Astrocyte of the cerebellum (primary cell): ENCODE data around the gene UNC13D.
"Not testable (repeated sequence)": the region's sequence is repeated elsewhere in the genome, so short reads cannot be mapped to it uniquely, and the experiment has no call there.

Source experiments
- DNase-seq: peaks from one replicate; pipeline ENCODE4 v3.0.0-alpha.2; 2011; ENCODE audit warnings: low read depth
- H3K4me3 ChIP-seq: 2 replicates; pipeline ENCODE4 v1.5.1; 2011; ENCODE audit warnings: mild to moderate bottlenecking, low read depth, low read length, moderate library complexity
- in situ Hi-C: cut with HindIII; loops from 2 replicates; pipeline ENCODE4 v1.10.0; 2017; ENCODE audit warnings: low sequenced_read_pairs
- TF ChIP-seq, protein P1 (sequence below): IDR thresholded peaks from 2 replicates; pipeline ENCODE4 v1.5.1; 2012; ENCODE audit warnings: low read length, low read depth, moderate library complexity, mild to moderate bottlenecking; ENCODE audit errors: missing control alignments

Gene UNC13D

DNA sequence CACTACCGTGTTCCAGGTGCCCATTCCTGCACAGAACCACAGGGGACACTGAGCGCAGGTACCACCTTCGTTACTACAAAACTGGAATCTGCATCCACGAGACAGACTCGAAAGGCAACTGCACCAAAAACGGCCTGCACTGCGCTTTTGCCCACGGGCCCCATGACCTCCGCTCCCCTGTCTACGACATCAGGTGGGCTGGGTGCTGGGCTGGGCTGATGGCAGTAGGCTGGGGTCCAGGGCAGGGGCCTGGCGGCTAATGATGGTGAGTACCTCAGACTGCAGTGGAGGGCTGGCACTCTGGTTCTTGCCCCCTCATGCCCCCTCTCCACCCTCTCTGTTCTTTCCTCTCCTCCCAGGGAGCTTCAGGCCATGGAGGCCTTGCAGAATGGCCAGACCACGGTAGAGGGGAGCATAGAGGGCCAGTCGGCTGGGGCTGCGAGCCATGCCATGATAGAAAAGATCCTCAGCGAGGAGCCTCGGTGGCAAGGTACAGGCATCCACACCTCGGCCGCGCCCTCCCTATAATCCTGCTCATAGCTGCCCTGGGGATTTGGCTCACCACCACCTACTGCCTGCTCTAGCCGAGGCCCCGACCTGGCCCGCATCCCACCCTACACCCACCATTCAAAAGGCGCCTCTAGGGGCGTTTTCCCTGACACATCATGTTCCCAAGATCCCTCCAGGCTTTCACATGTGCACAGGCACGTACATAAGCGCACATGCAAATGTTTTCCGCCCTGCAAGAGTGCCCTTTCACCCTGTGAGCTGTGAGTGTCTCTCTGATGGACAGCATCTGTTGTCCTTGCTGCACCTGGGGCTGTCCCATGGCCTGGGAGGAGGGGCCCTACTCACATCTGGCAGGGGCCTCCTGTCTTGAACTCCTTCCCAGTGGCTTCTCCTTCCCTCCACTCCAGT lies 31.8 kb downstream of the UNC13D start:
- H3K4me3 ChIP-seq: no peak overlapping the region
- DNase-seq: no peak
- TF ChIP-seq, protein P1, sequence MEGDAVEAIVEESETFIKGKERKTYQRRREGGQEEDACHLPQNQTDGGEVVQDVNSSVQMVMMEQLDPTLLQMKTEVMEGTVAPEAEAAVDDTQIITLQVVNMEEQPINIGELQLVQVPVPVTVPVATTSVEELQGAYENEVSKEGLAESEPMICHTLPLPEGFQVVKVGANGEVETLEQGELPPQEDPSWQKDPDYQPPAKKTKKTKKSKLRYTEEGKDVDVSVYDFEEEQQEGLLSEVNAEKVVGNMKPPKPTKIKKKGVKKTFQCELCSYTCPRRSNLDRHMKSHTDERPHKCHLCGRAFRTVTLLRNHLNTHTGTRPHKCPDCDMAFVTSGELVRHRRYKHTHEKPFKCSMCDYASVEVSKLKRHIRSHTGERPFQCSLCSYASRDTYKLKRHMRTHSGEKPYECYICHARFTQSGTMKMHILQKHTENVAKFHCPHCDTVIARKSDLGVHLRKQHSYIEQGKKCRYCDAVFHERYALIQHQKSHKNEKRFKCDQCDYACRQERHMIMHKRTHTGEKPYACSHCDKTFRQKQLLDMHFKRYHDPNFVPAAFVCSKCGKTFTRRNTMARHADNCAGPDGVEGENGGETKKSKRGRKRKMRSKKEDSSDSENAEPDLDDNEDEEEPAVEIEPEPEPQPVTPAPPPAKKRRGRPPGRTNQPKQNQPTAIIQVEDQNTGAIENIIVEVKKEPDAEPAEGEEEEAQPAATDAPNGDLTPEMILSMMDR: no peak
- in situ Hi-C loops: no loop called here

DNA sequence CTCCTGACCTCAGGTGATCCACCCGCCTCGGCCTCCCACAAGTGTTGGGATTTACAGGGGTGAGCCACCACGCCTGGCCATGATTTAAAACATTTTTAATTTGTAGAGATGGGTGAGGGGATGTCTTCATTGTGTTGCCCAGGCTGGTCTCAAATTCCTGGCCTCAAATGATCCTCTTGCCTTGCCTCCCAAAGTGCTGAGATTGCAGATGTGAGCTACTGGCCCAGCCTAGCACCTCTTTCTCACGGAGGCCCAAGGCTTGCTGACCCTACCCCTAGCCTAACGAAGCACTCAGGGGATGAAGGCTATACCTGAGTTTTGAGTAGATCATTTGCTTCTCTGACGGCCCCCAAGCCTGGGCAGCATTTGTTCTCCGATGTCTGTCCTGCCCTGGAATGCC lies 33.0 kb downstream of the UNC13D start:
- in situ Hi-C loops: no loop called here
- DNase-seq: no peak

DNA sequence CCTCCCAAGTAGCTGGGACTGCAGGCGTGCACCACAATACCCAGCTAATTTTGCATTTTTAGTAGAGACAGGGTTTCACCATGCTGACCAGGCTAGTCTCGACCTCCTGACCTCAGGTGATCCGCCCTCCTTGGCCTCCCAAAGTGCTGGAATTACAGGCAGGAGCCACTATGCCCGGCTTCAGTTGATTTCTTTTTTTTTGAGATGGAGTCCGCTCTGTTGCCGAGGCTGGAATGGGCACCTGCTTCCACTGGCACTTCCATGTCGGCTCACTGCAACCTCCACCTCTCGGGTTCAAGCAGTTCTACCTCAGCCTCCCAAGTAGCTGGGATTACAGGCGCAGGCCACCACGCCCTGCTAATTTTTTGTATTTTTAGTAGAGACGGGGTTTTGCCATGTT lies 33.4 kb downstream of the UNC13D start:
- DNase-seq, in situ Hi-C loops, H3K4me3 ChIP-seq: not testable (repeated sequence)

More for the DNA sequence above, 33.0 kb downstream of the UNC13D start:
- H3K4me3 ChIP-seq: no peak overlapping the region
- TF ChIP-seq, protein P1: no peak

DNA sequence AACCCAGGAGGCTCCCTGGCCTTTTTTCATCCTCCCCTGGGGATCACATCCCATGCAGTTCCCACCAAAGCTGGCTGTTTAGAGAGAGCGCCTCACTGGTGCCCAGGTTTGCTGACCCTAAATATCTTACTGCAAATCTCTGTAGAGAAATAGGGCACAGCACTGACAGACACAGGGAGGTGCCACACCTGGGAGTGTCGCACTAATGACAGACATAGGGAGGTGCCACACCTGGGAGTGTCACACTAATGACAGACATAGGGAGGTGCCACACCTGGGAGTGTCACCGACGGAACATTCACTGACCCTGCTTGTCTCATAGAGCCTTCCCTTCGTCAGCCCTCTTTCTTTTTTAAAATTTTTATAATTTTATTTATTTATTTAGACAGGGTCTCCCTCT lies 34.0 kb downstream of the UNC13D start:
- TF ChIP-seq, protein P1: no peak
- in situ Hi-C loops: no loop called here
- DNase-seq: no peak
- no peak overlapping the region for H3K4me3 ChIP-seq

DNA sequence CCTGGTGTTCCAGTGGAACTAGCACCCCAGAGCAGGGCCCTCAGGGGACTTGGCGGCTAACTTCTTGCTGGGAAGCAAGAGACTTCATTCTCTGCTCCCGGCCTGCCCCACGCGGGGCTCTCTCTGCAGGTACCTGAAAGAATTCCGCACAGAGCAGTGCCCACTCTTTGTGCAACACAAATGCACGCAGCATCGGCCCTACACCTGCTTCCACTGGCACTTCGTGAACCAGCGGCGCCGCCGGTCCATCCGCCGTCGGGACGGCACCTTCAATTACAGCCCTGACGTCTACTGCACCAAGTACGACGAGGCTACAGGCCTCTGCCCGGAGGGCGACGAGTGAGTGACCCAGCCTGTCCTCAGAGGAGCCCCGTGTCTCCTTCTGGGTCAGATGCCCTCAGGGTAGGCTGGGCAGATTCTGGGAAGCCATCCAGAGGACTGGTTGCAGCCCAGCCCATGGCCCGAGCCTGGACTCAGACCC lies 34.5 kb downstream of the UNC13D start:
- TF ChIP-seq, protein P1: no peak
- no peak for DNase-seq
- in situ Hi-C loops: no loop called here
- no peak overlapping the region for H3K4me3 ChIP-seq

DNA sequence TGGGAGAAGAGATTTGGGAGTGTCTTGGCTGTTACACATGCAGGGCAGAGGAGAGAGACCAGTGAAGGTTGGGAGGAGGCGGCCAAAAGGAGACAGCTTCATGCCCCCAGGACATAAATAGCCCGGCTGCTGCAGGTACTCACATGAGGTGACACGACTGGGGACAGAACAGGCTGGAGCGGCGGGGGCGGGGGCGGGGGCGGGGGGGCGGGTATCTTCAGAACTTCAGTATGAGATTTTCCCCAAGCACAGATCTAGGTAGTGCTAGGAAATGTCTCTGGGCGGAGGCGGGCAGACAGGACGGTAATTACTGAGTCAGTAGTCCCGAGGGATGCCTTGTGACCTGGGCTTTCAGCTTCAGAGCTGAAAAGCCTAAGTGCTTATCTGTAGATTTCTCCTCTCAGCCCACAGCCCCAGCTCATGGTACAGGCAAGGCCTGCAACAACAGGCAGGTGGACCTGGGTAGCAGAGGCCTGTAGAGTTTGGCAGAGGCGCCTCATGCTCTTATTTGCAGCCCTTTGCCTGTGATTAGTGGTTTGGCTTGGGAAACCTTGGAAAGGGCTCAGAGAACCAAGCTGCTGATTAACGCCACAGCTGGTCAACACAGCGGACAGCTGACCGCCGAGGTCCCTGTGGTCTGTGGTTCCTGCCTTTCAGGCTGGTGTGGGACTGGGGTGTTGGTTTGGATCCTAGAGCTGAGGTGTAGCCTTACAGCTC lies 35.1 kb downstream of the UNC13D start:
- DNase-seq: peak; percentile 89
- TF ChIP-seq, protein P1: no peak
- no peak overlapping the region for H3K4me3 ChIP-seq
- in situ Hi-C loops: no loop called here

DNA sequence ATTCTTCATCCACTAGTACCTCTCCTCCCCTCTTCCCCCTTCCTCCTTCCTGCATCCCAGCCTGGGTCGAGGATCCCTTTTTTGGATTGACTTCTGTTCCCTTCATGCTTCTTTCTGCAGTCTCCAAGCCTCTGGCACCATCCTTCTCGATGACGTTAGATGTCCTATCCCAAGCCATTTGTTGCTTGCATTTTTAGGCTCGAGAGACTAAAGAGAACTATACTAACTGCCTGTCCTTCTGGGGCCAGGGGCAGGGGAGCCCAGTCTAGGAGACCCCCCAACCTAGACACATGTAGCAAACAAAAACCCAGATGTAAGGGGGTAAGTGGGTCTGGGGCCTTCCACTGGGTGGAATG lies 35.7 kb downstream of the UNC13D start:
- in situ Hi-C loops: no loop called here
- TF ChIP-seq, protein P1: no peak
- DNase-seq: no peak
- H3K4me3 ChIP-seq: no peak overlapping the region
